Liver (tissue), 3 donors: ENCODE measurements around the gene EXD3.

Source experiments
- EGR1 ChIP-seq, 2 donors: IDR thresholded peaks; 2 replicates each; pipeline ENCODE4 v1.6.1; 2016 to 2018; ENCODE audit warnings: antibody characterized with exemption in 2 of 2, low read depth in 2 of 2
- JUND ChIP-seq, 2 donors: IDR thresholded peaks; 2 replicates each; pipeline ENCODE4 v1.6.1; 2016; ENCODE audit warnings: antibody characterized with exemption in 2 of 2
- TF ChIP-seq, protein P1 (sequence below): fragments of 150-350 bp; IDR thresholded peaks from 2 replicates; pipeline ENCODE4 v1.5.1; 2017; ENCODE audit warnings: improper control_type of control experiment, low read depth, low read length; ENCODE audit not compliant: missing input control
- donor health status: healthy.
- donor health status: healthy.

DNA sequence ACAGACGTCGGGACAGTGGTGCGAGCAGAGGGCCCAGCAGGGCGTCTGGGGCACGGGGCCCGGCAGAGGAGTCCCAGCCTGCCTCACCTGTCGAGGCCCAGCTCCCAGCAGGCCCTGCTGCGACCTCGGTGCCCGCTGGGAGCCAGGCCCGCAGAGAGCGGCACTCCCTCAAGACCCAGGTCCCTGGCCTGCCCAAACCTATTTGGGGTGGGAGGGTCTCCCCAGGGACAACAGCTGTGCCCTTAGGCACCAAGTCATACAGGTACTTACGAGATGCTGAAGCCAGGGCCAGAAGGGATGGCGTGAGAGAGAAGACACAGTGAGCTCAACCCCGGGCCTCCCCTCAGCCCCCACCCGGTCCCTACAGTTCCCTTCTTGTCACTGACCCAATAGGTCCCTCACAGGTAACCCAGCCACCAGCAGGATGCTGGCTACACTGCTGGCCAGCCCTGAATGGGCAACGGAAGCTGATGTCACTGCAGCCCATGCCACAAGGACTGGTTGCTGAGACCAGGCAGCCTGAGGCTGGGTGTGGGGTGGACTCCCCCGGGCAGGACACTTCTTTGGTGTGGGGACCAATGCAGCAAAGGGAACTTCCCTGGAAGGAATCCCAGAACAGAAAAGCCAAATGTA, 32.5 kb upstream of the EXD3 start:
- TF ChIP-seq, protein P1, sequence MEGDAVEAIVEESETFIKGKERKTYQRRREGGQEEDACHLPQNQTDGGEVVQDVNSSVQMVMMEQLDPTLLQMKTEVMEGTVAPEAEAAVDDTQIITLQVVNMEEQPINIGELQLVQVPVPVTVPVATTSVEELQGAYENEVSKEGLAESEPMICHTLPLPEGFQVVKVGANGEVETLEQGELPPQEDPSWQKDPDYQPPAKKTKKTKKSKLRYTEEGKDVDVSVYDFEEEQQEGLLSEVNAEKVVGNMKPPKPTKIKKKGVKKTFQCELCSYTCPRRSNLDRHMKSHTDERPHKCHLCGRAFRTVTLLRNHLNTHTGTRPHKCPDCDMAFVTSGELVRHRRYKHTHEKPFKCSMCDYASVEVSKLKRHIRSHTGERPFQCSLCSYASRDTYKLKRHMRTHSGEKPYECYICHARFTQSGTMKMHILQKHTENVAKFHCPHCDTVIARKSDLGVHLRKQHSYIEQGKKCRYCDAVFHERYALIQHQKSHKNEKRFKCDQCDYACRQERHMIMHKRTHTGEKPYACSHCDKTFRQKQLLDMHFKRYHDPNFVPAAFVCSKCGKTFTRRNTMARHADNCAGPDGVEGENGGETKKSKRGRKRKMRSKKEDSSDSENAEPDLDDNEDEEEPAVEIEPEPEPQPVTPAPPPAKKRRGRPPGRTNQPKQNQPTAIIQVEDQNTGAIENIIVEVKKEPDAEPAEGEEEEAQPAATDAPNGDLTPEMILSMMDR = no peak
- TF ChIP-seq JUND (IDR thresholded peaks at IDR 0.05) (no peak), EGR1 (IDR thresholded peaks at IDR 0.05; ENCODE audit: low read depth in 2 of 2) (no peak)
